Neural cell (in vitro differentiated cells): Measurements from ENCODE around the gene HELLS.
"Not testable (repeated sequence)": the region's sequence is repeated elsewhere in the genome, so short reads cannot be mapped to it uniquely, and the experiment has no call there.

Experiments used
- EP300 ChIP-seq: fragments of 450-650 bp; conservative IDR thresholded peaks from 2 replicates; pipeline ENCODE4 v1.6.1; 2014; ENCODE audit warnings: antibody characterized with exemption, mild to moderate bottlenecking, moderate library complexity; ENCODE audit not compliant: poor library complexity, severe bottlenecking
- EZH2 ChIP-seq: fragments of 200-600, 300-800 bp; shearing (Covaris generic), sonication (generic); IDR thresholded peaks from 2 replicates; pipeline ENCODE4 v1.6.1; 2014; ENCODE audit warnings: antibody characterized with exemption, low read length, borderline replicate concordance, mild to moderate bottlenecking; ENCODE audit not compliant: insufficient read depth, poor library complexity, severe bottlenecking
- MXI1 ChIP-seq: fragments of 450-650 bp; conservative IDR thresholded peaks from 2 replicates; pipeline ENCODE4 v1.6.1; 2014; ENCODE audit warnings: antibody characterized with exemption, mild to moderate bottlenecking; ENCODE audit not compliant: poor library complexity, severe bottlenecking
- POLR2AphosphoS5 ChIP-seq: IDR thresholded peaks from 2 replicates; pipeline ENCODE4 v1.6.1; 2012
- RAD21 ChIP-seq: fragments of 450-650 bp; conservative IDR thresholded peaks from 2 replicates; pipeline ENCODE4 v1.6.1; 2014; ENCODE audit warnings: antibody characterized with exemption, mild to moderate bottlenecking, moderate library complexity
- SMC3 ChIP-seq: fragments of 450-650 bp; conservative IDR thresholded peaks from 2 replicates; pipeline ENCODE4 v1.6.1; 2014; ENCODE audit warnings: antibody characterized with exemption, mild to moderate bottlenecking, moderate library complexity; ENCODE audit not compliant: poor library complexity
- TAF1 ChIP-seq: IDR thresholded peaks from 2 replicates; pipeline ENCODE4 v1.6.1; 2012; ENCODE audit warnings: low read depth
- TF ChIP-seq, protein P1 (sequence below): fragments of 450-650 bp; IDR thresholded peaks from 2 replicates; pipeline ENCODE4 v1.5.1; 2014; ENCODE audit warnings: antibody characterized with exemption, mild to moderate bottlenecking, moderate library complexity; ENCODE audit not compliant: poor library complexity, severe bottlenecking
- TF ChIP-seq, protein P2 (sequence below): IDR thresholded peaks from 2 replicates; pipeline ENCODE4 v1.6.1; 2012; ENCODE audit warnings: borderline replicate concordance

- TF ChIP-seq, protein P1, sequence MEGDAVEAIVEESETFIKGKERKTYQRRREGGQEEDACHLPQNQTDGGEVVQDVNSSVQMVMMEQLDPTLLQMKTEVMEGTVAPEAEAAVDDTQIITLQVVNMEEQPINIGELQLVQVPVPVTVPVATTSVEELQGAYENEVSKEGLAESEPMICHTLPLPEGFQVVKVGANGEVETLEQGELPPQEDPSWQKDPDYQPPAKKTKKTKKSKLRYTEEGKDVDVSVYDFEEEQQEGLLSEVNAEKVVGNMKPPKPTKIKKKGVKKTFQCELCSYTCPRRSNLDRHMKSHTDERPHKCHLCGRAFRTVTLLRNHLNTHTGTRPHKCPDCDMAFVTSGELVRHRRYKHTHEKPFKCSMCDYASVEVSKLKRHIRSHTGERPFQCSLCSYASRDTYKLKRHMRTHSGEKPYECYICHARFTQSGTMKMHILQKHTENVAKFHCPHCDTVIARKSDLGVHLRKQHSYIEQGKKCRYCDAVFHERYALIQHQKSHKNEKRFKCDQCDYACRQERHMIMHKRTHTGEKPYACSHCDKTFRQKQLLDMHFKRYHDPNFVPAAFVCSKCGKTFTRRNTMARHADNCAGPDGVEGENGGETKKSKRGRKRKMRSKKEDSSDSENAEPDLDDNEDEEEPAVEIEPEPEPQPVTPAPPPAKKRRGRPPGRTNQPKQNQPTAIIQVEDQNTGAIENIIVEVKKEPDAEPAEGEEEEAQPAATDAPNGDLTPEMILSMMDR, result not testable (repeated sequence)
- not testable (repeated sequence) for TF ChIP-seq EZH2, MXI1, RAD21, SMC3, TAF1, POLR2AphosphoS5, EP300
- TF ChIP-seq, protein P2, sequence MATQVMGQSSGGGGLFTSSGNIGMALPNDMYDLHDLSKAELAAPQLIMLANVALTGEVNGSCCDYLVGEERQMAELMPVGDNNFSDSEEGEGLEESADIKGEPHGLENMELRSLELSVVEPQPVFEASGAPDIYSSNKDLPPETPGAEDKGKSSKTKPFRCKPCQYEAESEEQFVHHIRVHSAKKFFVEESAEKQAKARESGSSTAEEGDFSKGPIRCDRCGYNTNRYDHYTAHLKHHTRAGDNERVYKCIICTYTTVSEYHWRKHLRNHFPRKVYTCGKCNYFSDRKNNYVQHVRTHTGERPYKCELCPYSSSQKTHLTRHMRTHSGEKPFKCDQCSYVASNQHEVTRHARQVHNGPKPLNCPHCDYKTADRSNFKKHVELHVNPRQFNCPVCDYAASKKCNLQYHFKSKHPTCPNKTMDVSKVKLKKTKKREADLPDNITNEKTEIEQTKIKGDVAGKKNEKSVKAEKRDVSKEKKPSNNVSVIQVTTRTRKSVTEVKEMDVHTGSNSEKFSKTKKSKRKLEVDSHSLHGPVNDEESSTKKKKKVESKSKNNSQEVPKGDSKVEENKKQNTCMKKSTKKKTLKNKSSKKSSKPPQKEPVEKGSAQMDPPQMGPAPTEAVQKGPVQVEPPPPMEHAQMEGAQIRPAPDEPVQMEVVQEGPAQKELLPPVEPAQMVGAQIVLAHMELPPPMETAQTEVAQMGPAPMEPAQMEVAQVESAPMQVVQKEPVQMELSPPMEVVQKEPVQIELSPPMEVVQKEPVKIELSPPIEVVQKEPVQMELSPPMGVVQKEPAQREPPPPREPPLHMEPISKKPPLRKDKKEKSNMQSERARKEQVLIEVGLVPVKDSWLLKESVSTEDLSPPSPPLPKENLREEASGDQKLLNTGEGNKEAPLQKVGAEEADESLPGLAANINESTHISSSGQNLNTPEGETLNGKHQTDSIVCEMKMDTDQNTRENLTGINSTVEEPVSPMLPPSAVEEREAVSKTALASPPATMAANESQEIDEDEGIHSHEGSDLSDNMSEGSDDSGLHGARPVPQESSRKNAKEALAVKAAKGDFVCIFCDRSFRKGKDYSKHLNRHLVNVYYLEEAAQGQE, result not testable (repeated sequence)
Measured at GRCh38 chr10:94542282-94542681, 3.3 kb upstream of the HELLS start.
